GM03348 (cell line): Measurements from ENCODE around the gene KCNA3.

Source experiments
- DNase-seq: peaks from one replicate; pipeline ENCODE4 v3.0.0; 2012; ENCODE audit warnings: low spot score

Gene KCNA3

DNA sequence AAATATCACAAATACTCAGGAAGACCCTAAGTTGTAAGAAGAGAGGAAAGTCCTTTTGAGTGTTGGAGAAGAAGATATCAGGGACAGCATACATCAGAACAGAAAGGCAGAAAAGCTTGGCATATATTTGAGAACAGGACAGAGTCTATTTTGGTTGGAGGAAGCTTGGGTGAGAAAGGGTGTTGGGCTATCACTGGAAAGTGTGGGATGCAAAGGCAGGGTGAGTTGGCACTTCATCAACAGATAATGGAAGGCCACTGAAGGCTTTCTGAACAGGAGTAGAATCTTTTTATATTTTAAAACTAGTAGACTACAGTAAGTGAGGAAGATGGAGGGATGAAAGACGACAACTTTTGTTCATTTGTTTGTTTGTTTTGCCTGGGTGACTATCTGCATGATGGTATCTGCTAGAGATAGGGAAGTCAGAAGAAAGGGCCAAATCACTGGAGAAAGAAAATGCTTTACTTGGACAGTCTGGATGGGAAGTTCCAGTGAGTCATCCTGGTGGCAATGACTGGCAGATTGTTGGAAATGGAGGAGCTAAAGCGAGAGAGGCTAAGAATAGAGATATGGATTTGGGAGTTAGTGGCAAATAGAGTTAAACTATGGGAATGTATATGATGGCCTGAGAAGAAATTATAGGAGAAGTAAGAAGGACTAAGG, 34.9 kb downstream of the KCNA3 start:
- no peak for DNase-seq

DNA sequence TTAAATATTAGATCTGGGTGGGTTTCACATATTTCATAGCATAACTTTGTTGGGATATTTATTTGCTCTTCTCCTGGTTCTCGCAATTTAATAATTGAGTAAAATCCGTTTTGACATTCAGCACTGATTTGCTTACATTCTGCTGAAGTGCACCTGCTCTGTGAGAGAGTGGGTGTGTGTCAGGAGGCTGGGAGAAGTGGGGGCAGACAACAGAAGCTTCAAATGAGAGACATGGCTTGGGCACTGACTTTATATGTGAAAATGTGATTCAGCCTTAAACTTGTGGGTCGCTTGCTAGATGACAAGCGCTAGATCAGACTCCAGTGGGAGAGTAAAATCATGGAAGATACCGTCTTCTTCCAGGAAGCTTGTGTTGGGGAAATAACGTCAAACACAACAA, 36.2 kb downstream of the KCNA3 start:
- DNase-seq, result no peak

GRCh38 chr1:110638058-110638457, 36.7 kb downstream of the KCNA3 start:
- DNase-seq, result no peak

GRCh38 chr1:110637475-110637874, 37.3 kb downstream of the KCNA3 start:
- no peak for DNase-seq

DNA sequence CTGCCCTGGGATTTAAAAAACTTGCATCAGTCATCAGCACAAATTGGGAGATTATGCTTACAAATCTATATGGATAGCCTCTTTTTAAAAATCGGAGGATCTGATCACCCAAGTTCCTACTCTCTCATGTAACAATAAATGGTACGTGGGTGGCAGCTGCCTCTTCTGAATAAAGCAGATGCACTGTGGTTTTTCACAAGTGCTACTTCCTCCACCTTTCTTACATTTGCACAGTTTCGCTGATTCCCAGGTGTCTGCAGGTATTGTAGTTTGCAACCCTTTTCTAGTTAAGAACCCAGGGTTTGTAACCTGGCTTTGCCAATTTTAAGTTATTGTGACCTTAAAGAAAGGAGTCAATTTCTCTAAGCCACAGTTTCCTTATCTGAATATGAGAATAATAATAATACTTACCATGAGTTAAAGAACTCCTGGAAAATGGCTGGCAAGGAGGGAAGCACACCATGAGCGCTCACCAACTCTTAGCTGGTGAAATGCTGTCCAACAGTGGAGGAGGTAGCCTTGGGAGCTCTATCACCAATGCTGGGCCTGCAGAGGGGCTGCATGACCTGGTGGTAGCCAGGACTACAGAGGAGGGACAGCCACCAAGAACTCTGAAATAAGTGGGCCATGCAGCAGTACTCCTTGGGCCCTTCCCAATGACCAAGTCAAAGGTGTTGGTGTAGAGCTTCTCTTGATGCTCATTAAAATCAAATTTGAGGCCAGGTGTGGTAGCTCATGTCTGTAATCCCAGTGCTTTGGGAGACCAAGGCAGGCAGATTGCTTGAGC, 38.4 kb downstream of the KCNA3 start:
- DNase-seq, result no peak

DNA sequence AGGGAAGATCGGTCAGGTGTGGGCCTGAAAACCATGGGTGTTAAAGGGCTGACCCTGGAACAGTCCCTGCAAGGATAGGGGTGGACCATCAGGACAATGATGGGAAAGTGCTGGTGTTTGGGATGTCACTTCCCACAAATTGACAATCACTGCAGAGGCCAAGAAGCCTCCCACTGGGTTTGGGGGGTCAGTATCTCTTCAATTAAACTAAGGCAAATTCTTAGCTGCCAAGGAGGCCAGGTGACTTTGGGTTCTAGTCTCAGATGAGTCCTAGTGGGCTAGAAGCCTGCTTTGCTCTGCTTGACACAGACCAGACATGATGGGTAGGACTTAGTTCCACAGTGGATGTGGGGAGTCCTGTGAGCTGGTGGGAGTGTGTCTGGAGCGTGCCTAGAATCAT, 39.3 kb downstream of the KCNA3 start:
- DNase-seq, result no peak

DNA sequence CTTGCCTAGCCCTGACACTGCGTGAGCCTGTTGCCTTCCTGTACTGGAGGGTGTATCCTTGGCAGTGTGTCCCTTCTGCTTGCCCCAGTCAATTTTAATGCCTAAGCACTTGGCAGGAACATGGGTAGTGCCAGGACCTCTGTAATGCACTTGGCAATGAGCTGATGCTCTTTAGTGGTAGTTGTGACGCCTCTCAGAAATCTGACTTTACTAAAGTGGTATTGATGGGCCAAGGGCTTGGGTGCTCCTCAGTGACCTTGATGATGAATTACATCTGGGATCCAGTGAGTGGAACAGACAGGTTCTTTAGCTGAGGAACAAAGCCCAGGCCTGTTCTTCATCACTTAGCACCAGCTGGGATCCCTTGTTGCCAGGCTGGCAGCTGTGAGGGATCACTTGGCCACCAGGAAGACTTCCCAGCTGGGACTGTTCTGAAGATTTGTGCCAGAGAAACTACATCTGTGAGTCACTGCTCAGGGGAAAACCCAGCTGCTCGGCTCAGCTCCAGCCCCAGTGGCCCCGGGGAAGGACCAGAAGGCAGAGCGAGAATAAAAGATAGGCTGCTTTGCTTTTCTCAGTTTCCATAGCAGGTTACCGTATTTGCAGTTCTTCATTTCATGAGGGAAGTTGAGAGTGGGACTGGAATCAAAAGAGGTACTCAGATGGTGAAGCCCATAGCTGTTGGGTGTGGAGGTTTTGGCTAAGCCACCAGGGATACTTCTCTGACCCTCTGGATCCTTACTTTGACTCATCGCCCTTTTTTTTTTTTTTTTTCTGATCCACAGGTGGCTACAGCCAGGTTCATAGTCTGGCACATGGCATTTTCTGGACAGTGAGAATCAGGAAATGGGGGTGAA, 40.1 kb downstream of the KCNA3 start:
- peak; percentile 46 for DNase-seq

DNA sequence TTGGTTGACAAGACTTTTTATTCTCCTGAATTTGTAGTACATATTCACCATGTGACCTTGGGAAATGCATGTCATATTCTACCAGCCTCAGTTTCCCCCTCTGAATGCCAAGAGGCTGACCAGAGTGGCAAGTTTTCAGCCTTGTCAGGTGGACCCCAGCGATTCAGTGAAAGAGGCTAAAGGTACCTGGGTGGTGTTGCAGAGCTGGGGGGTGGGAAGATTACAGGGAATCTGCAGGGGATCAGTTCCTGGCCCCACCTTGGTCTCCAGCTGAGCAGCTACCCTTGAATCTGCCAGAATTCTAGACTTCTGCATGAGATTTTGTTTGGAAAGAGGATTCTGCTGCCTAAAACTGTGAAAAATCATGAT, 40.7 kb downstream of the KCNA3 start:
- DNase-seq, result no peak

- DNase-seq, result no peak
Measured at GRCh38 chr1:110633646-110634030, 41.1 kb downstream of the KCNA3 start.

DNA sequence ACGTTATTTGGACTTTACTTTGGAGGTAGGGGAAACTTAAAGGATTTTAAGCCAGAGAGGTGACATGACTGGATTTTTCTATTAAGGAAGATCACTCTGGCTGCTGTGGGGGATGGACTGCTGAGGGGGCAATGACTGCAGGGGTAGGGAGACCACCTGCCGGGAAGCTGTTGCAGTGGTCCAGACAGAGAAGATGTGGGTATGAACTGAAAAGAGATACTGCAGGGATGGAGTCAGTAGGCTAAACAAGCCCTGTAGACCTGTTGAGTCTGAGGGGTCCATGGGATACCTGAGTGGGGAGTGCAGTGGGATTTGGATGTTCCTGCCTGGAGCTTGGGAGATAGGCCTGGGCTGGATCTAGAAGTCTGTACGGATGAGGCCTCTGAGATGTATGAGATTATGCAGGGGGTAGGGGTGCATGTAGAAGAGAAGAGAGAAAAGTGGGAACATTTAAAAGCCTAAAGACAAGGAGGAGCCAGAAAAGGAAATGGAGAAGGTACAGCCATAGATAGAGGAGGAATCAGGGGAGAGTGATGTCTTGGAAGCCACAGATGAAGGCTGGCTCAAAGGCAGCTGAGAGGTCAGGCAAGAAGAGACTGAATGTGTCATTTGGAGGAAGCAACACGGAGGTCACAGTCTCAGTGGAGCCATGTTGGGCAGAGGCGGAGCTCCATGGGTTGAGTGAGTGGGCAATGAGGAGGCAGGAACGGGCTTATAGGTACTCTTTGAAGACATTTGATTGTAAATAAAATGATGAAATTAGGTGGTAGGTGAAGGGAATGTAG, 42.7 kb downstream of the KCNA3 start:
- DNase-seq, result no peak

DNA sequence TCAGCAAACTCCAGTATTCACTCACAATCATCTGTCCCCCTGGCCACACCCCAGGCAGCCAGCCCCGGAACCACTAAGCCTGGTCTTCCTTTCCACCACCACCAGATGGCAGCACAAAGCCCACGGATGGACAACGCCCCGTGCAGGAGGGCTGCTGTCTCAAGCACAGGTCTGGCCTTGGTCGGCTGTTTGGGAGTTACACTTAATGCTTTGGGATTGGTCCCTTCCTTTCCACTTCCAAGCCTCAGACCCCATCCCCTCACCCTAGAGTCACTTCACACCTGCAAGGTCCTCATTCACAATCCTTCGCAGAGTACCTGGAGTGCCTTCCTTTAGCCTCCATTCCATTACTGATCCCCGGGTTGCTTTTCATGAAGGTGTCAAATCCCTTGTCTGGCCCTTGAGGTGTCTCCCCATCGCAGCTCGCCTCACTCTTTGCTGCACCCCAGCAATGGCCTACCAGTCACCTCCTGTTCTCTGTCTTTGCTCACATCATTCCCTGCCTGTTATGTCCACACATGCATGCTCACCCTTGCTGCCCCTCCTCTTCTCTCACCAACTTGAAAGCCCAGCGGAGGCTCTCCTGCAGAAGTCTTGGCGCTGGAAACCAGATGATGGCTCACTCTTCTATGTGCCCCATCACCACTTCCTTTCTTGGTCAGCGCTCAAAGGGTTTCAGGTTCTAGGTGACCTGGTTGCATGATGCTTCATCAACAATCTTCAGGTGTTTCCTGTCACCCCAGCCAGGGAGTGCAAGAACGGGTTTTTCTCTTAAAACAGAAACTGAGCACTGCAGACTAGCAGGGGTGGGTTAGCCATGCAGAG, 43.7 kb downstream of the KCNA3 start:
- DNase-seq, result peak; percentile 83

GRCh38 chr1:110628323-110629105, 46.2 kb downstream of the KCNA3 start:
- DNase-seq, result no peak

DNA sequence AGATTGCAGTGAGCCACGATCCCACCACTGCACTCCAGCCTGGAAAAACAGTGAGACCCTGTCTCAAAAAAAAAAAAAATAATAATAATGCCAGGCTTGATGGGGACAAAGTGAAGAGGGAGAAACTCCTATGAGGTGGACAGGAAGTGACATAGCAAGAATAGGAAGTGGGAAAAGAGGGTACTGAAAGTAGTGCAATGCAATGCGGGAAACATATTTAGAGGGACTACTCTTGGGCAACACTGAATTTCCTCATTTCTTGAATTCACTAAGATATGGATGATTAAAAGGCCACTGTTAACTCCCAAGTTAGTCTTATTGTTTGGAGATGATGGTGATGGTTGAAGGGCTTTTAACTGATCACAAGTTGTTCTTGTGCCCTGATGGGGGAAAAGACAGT, 47.0 kb downstream of the KCNA3 start:
- no peak for DNase-seq

GRCh38 chr1:110626889-110627288, 47.9 kb downstream of the KCNA3 start:
- no peak for DNase-seq
